Memory B cell (primary cell): Measurements from ENCODE around the gene ACTMAP.

Source experiments
- ATAC-seq: fragments of 150-1000 bp; cut with Tn5 transposase; 2 replicates; pipeline ENCODE4 v1.10.0; 2021; ENCODE audit warnings: low read depth, mild to moderate bottlenecking, moderate library complexity
- DNase-seq, 2 donors: peaks; one replicate each; pipeline ENCODE4 v3.0.0; 2022; ENCODE audit warnings: low spot score in 2 of 2
- H3K27ac Mint-ChIP-seq: one replicate; pipeline ENCODE4 v1.8.0; 2022; ENCODE audit warnings: mild to moderate bottlenecking, moderate library complexity, mixed read lengths
- H3K27me3 Mint-ChIP-seq: one replicate; pipeline ENCODE4 v1.8.0; 2022; ENCODE audit warnings: mixed read lengths
- H3K36me3 Mint-ChIP-seq: one replicate; pipeline ENCODE4 v1.8.0; 2022; ENCODE audit warnings: mild to moderate bottlenecking, mixed read lengths
- H3K4me1 Mint-ChIP-seq: one replicate; pipeline ENCODE4 v1.8.0; 2022; ENCODE audit warnings: mixed read lengths
- H3K4me3 Mint-ChIP-seq: one replicate; pipeline ENCODE4 v1.8.0; 2022; ENCODE audit warnings: mild to moderate bottlenecking, moderate library complexity, mixed read lengths
- H3K9me3 Mint-ChIP-seq: one replicate; pipeline ENCODE4 v1.8.0; 2022; ENCODE audit warnings: mixed read lengths

The ACTMAP gene

GRCh38 chr19:40714441-40715299, 35.6 kb downstream of the ACTMAP start:
- Mint-ChIP-seq H3K27ac (peak overlapping the region; percentile 98), H3K36me3 (peaks cover 15% of the 10 kb centered on the region), H3K4me3 (peak overlapping the region; percentile 89)

GRCh38 chr19:40713939-40714338, 36.3 kb downstream of the ACTMAP start:
- DNase-seq (no peak), ATAC-seq (no peak)
- no peaks in the 10 kb centered on the region for H3K27me3 Mint-ChIP-seq
- H3K9me3 Mint-ChIP-seq = no peaks in the 10 kb centered on the region
- H3K27ac Mint-ChIP-seq = peak overlapping the region; percentile 98
- peaks cover 32% of the 10 kb centered on the region for H3K4me1 Mint-ChIP-seq
- H3K4me3 Mint-ChIP-seq = peak overlapping the region; percentile 89
- peaks cover 19% of the 10 kb centered on the region for H3K36me3 Mint-ChIP-seq

More at GRCh38 chr19:40714441-40715299, 35.6 kb downstream of the ACTMAP start:
- Mint-ChIP-seq H3K9me3 (no peaks in the 10 kb centered on the region), H3K27me3 (no peaks in the 10 kb centered on the region), H3K4me1 (peaks cover 35% of the 10 kb centered on the region)
- ATAC-seq (peak; percentile 68), DNase-seq (peak; percentile 90 to 91)

- Mint-ChIP-seq H3K27ac (no peak overlapping the region), H3K4me1 (peaks cover 13% of the 10 kb centered on the region)
- ATAC-seq = no peak
These were observed 40.5 kb downstream of the ACTMAP start for GRCh38 chr19:40709817-40710216.

GRCh38 chr19:40707615-40708014, 42.7 kb downstream of the ACTMAP start:
- Mint-ChIP-seq H3K4me3 (no peak overlapping the region), H3K27me3 (no peaks in the 10 kb centered on the region), H3K4me1 (peaks cover 5% of the 10 kb centered on the region), H3K36me3 (peaks cover 34% of the 10 kb centered on the region), H3K27ac (no peak overlapping the region), H3K9me3 (no peaks in the 10 kb centered on the region)
- no peak for ATAC-seq
- no peak for DNase-seq

More at GRCh38 chr19:40709817-40710216, 40.5 kb downstream of the ACTMAP start:
- H3K36me3 Mint-ChIP-seq = peaks cover 28% of the 10 kb centered on the region
- no peaks in the 10 kb centered on the region for H3K27me3 Mint-ChIP-seq
- DNase-seq = no peak
- H3K4me3 Mint-ChIP-seq = no peak overlapping the region
- no peaks in the 10 kb centered on the region for H3K9me3 Mint-ChIP-seq

- DNase-seq = no peak
- Mint-ChIP-seq H3K4me3 (no peak overlapping the region), H3K27me3 (no peaks in the 10 kb centered on the region), H3K36me3 (peaks cover 33% of the 10 kb centered on the region), H3K27ac (no peak overlapping the region), H3K9me3 (no peaks in the 10 kb centered on the region), H3K4me1 (peaks cover 2% of the 10 kb centered on the region)
- ATAC-seq = no peak
These were observed 44.2 kb downstream of the ACTMAP start for GRCh38 chr19:40705950-40706619.

GRCh38 chr19:40705362-40705651, 45.0 kb downstream of the ACTMAP start:
- no peak for DNase-seq

GRCh38 chr19:40704491-40705361, 45.6 kb downstream of the ACTMAP start:
- no peaks in the 10 kb centered on the region for H3K27me3 Mint-ChIP-seq
- no peak for ATAC-seq
- H3K36me3 Mint-ChIP-seq = peaks cover 32% of the 10 kb centered on the region
- no peaks in the 10 kb centered on the region for H3K9me3 Mint-ChIP-seq
- no peak for DNase-seq
- no peak overlapping the region for H3K4me3 Mint-ChIP-seq
- no peak overlapping the region for H3K27ac Mint-ChIP-seq
- H3K4me1 Mint-ChIP-seq = no peaks in the 10 kb centered on the region

More at GRCh38 chr19:40705362-40705651, 45.0 kb downstream of the ACTMAP start:
- H3K9me3 Mint-ChIP-seq = no peaks in the 10 kb centered on the region
- H3K4me3 Mint-ChIP-seq = no peak overlapping the region
- peaks cover 32% of the 10 kb centered on the region for H3K36me3 Mint-ChIP-seq
- H3K27me3 Mint-ChIP-seq = no peaks in the 10 kb centered on the region
- no peaks in the 10 kb centered on the region for H3K4me1 Mint-ChIP-seq
- H3K27ac Mint-ChIP-seq = no peak overlapping the region
- no peak for ATAC-seq

GRCh38 chr19:40703029-40703755, 47.1 kb downstream of the ACTMAP start:
- ATAC-seq = no peak
- Mint-ChIP-seq H3K27me3 (no peaks in the 10 kb centered on the region), H3K4me3 (no peak overlapping the region), H3K9me3 (no peaks in the 10 kb centered on the region), H3K4me1 (no peaks in the 10 kb centered on the region), H3K27ac (no peak overlapping the region), H3K36me3 (peaks cover 27% of the 10 kb centered on the region)
- no peak for DNase-seq

GRCh38 chr19:40702337-40703012, 47.8 kb downstream of the ACTMAP start:
- Mint-ChIP-seq H3K4me3 (no peak overlapping the region), H3K27ac (no peak overlapping the region), H3K27me3 (no peaks in the 10 kb centered on the region), H3K9me3 (no peaks in the 10 kb centered on the region), H3K4me1 (no peaks in the 10 kb centered on the region), H3K36me3 (peaks cover 25% of the 10 kb centered on the region)
- ATAC-seq (no peak), DNase-seq (no peak)

GRCh38 chr19:40701758-40702157, 48.5 kb downstream of the ACTMAP start:
- ATAC-seq (no peak), DNase-seq (no peak)
- H3K27me3 Mint-ChIP-seq = no peaks in the 10 kb centered on the region
- H3K4me3 Mint-ChIP-seq = no peak overlapping the region
- H3K27ac Mint-ChIP-seq = no peak overlapping the region
- H3K36me3 Mint-ChIP-seq = peaks cover 26% of the 10 kb centered on the region
- H3K9me3 Mint-ChIP-seq = no peaks in the 10 kb centered on the region
- H3K4me1 Mint-ChIP-seq = no peaks in the 10 kb centered on the region

GRCh38 chr19:40700083-40700482, 50.2 kb downstream of the ACTMAP start:
- H3K27ac Mint-ChIP-seq = no peak overlapping the region
- H3K27me3 Mint-ChIP-seq = no peaks in the 10 kb centered on the region
- no peak for ATAC-seq
- H3K4me1 Mint-ChIP-seq = no peaks in the 10 kb centered on the region
- no peak for DNase-seq
- peaks cover 27% of the 10 kb centered on the region for H3K36me3 Mint-ChIP-seq
- no peaks in the 10 kb centered on the region for H3K9me3 Mint-ChIP-seq
- H3K4me3 Mint-ChIP-seq = no peak overlapping the region

- Mint-ChIP-seq H3K27ac (no peak overlapping the region), H3K4me3 (no peak overlapping the region), H3K9me3 (no peaks in the 10 kb centered on the region), H3K27me3 (no peaks in the 10 kb centered on the region), H3K36me3 (peaks cover 10% of the 10 kb centered on the region), H3K4me1 (no peaks in the 10 kb centered on the region)
- ATAC-seq (no peak), DNase-seq (no peak)
These were observed 53.3 kb downstream of the ACTMAP start for GRCh38 chr19:40697007-40697406.

GRCh38 chr19:40695881-40696280, 54.4 kb downstream of the ACTMAP start:
- ATAC-seq (no peak), DNase-seq (no peak)
- peaks cover 6% of the 10 kb centered on the region for H3K36me3 Mint-ChIP-seq
- no peaks in the 10 kb centered on the region for H3K9me3 Mint-ChIP-seq
- peak overlapping the region; percentile 3 for H3K27ac Mint-ChIP-seq
- H3K4me1 Mint-ChIP-seq = no peaks in the 10 kb centered on the region
- H3K4me3 Mint-ChIP-seq = no peak overlapping the region
- no peaks in the 10 kb centered on the region for H3K27me3 Mint-ChIP-seq
